Hepatocyte (in vitro differentiated cells): ENCODE results near the gene KIRREL3. TPM values are rescaled to one million over a fixed set of nuclear protein-coding genes. Genes with fewer than 3 reads are reported as not detected.

Experiments
- DNase-seq: peaks from one replicate; pipeline ENCODE4 v3.0.0-alpha.2; 2016; ENCODE audit warnings: low spot score
- H2AFZ ChIP-seq: fragments of 200-600 bp; sonication (generic); 2 replicates; pipeline ENCODE4 v1.6.0; 2016; ENCODE audit warnings: antibody characterized with exemption, mild to moderate bottlenecking
- H3K27ac ChIP-seq: fragments of 200-600 bp; sonication (generic); 2 replicates; pipeline ENCODE4 v1.5.1; 2016; ENCODE audit warnings: mild to moderate bottlenecking
- H3K27me3 ChIP-seq: fragments of 200-600 bp; sonication (generic); 2 replicates; pipeline ENCODE4 v1.6.1; 2016
- H3K36me3 ChIP-seq: fragments of 200-600 bp; sonication (generic); replicated peaks from 2 replicates; pipeline ENCODE4 v1.5.1; 2016; ENCODE audit warnings: low read depth; ENCODE audit not compliant: insufficient read depth
- H3K4me1 ChIP-seq: fragments of 200-600 bp; sonication (generic); 2 replicates; pipeline ENCODE4 v1.5.1; 2016; ENCODE audit warnings: mild to moderate bottlenecking, moderate library complexity; ENCODE audit not compliant: insufficient read depth
- H3K4me2 ChIP-seq: fragments of 200-600 bp; sonication (generic); 2 replicates; pipeline ENCODE4 v1.6.0; 2016
- H3K4me3 ChIP-seq: fragments of 200-600 bp; sonication (generic); 2 replicates; pipeline ENCODE4 v1.5.1; 2016; ENCODE audit warnings: mild to moderate bottlenecking
- H3K79me2 ChIP-seq: fragments of 200-600 bp; sonication (generic); 2 replicates; pipeline ENCODE4 v1.6.0; 2017; ENCODE audit warnings: mild to moderate bottlenecking
- H3K9me2 ChIP-seq: fragments of 200-600 bp; sonication (generic); replicated peaks from 2 replicates; pipeline ENCODE4 v1.6.0; 2017; ENCODE audit warnings: mild to moderate bottlenecking; ENCODE audit not compliant: insufficient read depth
- H3K9me3 ChIP-seq: fragments of 200-600 bp; sonication (generic); 2 replicates; pipeline ENCODE4 v1.5.1; 2016; ENCODE audit warnings: low read depth, mild to moderate bottlenecking
- H4K20me1 ChIP-seq: fragments of 200-600 bp; sonication (generic); 2 replicates; pipeline ENCODE4 v1.6.0; 2016; ENCODE audit warnings: mild to moderate bottlenecking; ENCODE audit not compliant: insufficient read depth, poor library complexity, severe bottlenecking
- CTCF ChIP-seq: fragments of 200-600 bp; sonication (generic); IDR thresholded peaks from 2 replicates; pipeline ENCODE4 v1.5.1; 2016; ENCODE audit warnings: antibody characterized with exemption, mild to moderate bottlenecking; ENCODE audit not compliant: poor library complexity
- EZH2 ChIP-seq: fragments of 200-600 bp; sonication (generic); IDR thresholded peaks from 2 replicates; pipeline ENCODE4 v1.6.1; 2016; ENCODE audit warnings: antibody characterized with exemption, mild to moderate bottlenecking, borderline replicate concordance
- EZH2phosphoT487 ChIP-seq: fragments of 200-600 bp; sonication (generic); IDR thresholded peaks from one replicate; pipeline ENCODE4 v1.6.1; 2018; ENCODE audit warnings: antibody characterized with exemption, mild to moderate bottlenecking, low read depth, moderate library complexity; ENCODE audit not compliant: unreplicated experiment, severe bottlenecking
- WGBS: methylation state at CpG from one replicate; pipeline ENCODE4 v1.1.6; 2016; ENCODE audit warnings: low lambda C conversion rate; ENCODE audit errors: missing lambda C conversion rate; 5-methylcytosine and 5-hydroxymethylcytosine counted together
- polyA plus RNA-seq: library from polyadenylated mRNA; unstranded; fragments of >200 nt; fragmentation: Nextera tagmentation; extraction: Ambion mirVana; gene quantifications from 2 replicates; pipeline ENCODE4 v1.2.1, GENCODE V29; 2016
- total RNA-seq: library from RNA; depleted of rRNA; stranded (reverse); fragments of >200 nt; gene quantifications from 2 replicates; pipeline ENCODE4 v1.2.3, GENCODE V29; 2014

Gene KIRREL3
- total and polyA plus RNA-seq, 2 experiments from 2014 or later: 0.33 to 0.86 TPM

GRCh38 chr11:126720539-126721235, 279.9 kb downstream of the KIRREL3 start:
- no peak overlapping the region for H2AFZ ChIP-seq
- peaks cover 22% of the 10 kb centered on the region for H3K27me3 ChIP-seq
- no peaks in the 10 kb centered on the region for H3K9me3 ChIP-seq
- DNase-seq: no peak
- WGBS: 89% methylated on average over 5 of the region's 5 CpGs
- H3K4me2 ChIP-seq: no peak overlapping the region
- no peaks in the 10 kb centered on the region for H4K20me1 ChIP-seq
- H3K36me3 ChIP-seq: no peaks in the 10 kb centered on the region
- no peak overlapping the region for H3K4me3 ChIP-seq
- H3K27ac ChIP-seq: no peak overlapping the region
- no peaks in the 10 kb centered on the region for H3K79me2 ChIP-seq
- H3K4me1 ChIP-seq: no peaks in the 10 kb centered on the region
- no peaks in the 10 kb centered on the region for H3K9me2 ChIP-seq
- TF ChIP-seq EZH2phosphoT487 (no peak), EZH2 (no peak), CTCF (no peak)

GRCh38 chr11:126719740-126720139, 280.8 kb downstream of the KIRREL3 start:
- H4K20me1 ChIP-seq: no peaks in the 10 kb centered on the region
- H2AFZ ChIP-seq: no peak overlapping the region
- 91% methylated on average over 3 of the region's 3 CpGs for WGBS
- H3K27me3 ChIP-seq: peaks cover 32% of the 10 kb centered on the region
- no peak overlapping the region for H3K27ac ChIP-seq
- TF ChIP-seq EZH2phosphoT487: no peak
- TF ChIP-seq CTCF: no peak
- no peak for TF ChIP-seq EZH2
- no peaks in the 10 kb centered on the region for H3K79me2 ChIP-seq
- no peaks in the 10 kb centered on the region for H3K9me2 ChIP-seq
- no peak for DNase-seq
- no peaks in the 10 kb centered on the region for H3K4me1 ChIP-seq
- no peaks in the 10 kb centered on the region for H3K9me3 ChIP-seq
- no peak overlapping the region for H3K4me3 ChIP-seq
- H3K4me2 ChIP-seq: no peak overlapping the region
- H3K36me3 ChIP-seq: no peaks in the 10 kb centered on the region

GRCh38 chr11:126718276-126718675, 282.3 kb downstream of the KIRREL3 start:
- Histone ChIP-seq H3K9me2 (no peaks in the 10 kb centered on the region), H3K36me3 (no peaks in the 10 kb centered on the region), H4K20me1 (no peaks in the 10 kb centered on the region), H3K27ac (no peak overlapping the region), H3K9me3 (no peaks in the 10 kb centered on the region), H3K4me3 (no peak overlapping the region), H3K27me3 (peaks cover 39% of the 10 kb centered on the region), H3K4me2 (no peak overlapping the region), H3K4me1 (no peaks in the 10 kb centered on the region), H3K79me2 (no peaks in the 10 kb centered on the region), H2AFZ (no peak overlapping the region)
- no peak for DNase-seq
- WGBS: 76% methylated on average over 3 of the region's 3 CpGs
- TF ChIP-seq EZH2phosphoT487 (no peak), CTCF (no peak), EZH2 (no peak)
